H1 (cell line): ENCODE data around the gene SPPL3. TPM values are rescaled to one million over a fixed set of nuclear protein-coding genes. Genes with fewer than 3 reads are reported as not detected.

ENCODE experiments used
- CTCF ChIA-PET: fragments of 300-600 bp; sonication (Branson Sonifier 250); formaldehyde crosslinking; loops from one replicate; lab custom pipeline; 2021; ENCODE audit not compliant: partially characterized antibody; lab: Charles Lee
- POLR2A ChIA-PET: fragments of 300-600 bp; sonication (Branson Sonifier 250); formaldehyde crosslinking; loops from one replicate; lab custom pipeline; 2021; ENCODE audit warnings: inconsistent platforms; ENCODE audit not compliant: partially characterized antibody; lab: Charles Lee
- DNase-seq, 2 experiments: peaks; one replicate each; pipeline versions ENCODE4 v3.0.0 to v3.0.0-alpha.2; 2010 to 2022; ENCODE audit warnings: low spot score in 2 of 2, low read depth in 1 of 2, mixed read lengths in 1 of 2
- FAIRE-seq: peaks from 2 replicates; lab custom pipeline; 2011; peaks lifted over from hg19 to GRCh38; lab: Jason Lieb, UNC
- H2AFZ ChIP-seq: 2 replicates; pipeline ENCODE4 v1.8.1; 2012; ENCODE audit warnings: low read length, inconsistent platforms
- H2AK5ac ChIP-seq: 2 replicates; pipeline ENCODE4 v1.6.1; 2013; ENCODE audit warnings: low read depth, low read length
- H2BK120ac ChIP-seq: replicated peaks from 2 replicates; pipeline ENCODE3; 2013; ENCODE audit warnings: low read depth, low read length, inconsistent platforms
- H2BK12ac ChIP-seq: 2 replicates; pipeline ENCODE4 v1.6.1; 2013; ENCODE audit warnings: low read depth, low read length
- H2BK15ac ChIP-seq: 2 replicates; pipeline ENCODE4 v1.6.1; 2013; ENCODE audit warnings: low read length
- H2BK20ac ChIP-seq: 2 replicates; pipeline ENCODE4 v1.6.1; 2013; ENCODE audit warnings: low read length
- H2BK5ac ChIP-seq: 2 replicates; pipeline ENCODE4 v1.6.1; 2013; ENCODE audit warnings: low read depth, low read length
- H3K14ac ChIP-seq: 2 replicates; pipeline ENCODE4 v1.6.1; 2013; ENCODE audit warnings: inconsistent platforms; ENCODE audit not compliant: insufficient read length
- H3K18ac ChIP-seq: 2 replicates; pipeline ENCODE4 v1.6.1; 2013; ENCODE audit warnings: low read length; ENCODE audit errors: extremely low read depth
- H3K23ac ChIP-seq: 2 replicates; pipeline ENCODE4 v1.6.1; 2013; ENCODE audit warnings: inconsistent platforms; ENCODE audit not compliant: insufficient read length
- H3K23me2 ChIP-seq: 2 replicates; pipeline ENCODE4 v1.6.1; 2013; ENCODE audit warnings: low read depth, low read length
- H3K27ac ChIP-seq: 2 replicates; pipeline ENCODE4 v1.6.1; 2011; ENCODE audit warnings: low read depth, low read length, inconsistent platforms
- H3K27me3 ChIP-seq, 4 experiments: replicated peaks in 1 of 4; 1 replicate in 1 of 4; 2 replicates in 3 of 4; pipeline versions ENCODE4 v1.6.1 to v1.8.1; 2011 to 2013; ENCODE audit warnings: low read length in 3 of 4, mild to moderate bottlenecking in 3 of 4, inconsistent platforms in 2 of 4, mixed read lengths in 2 of 4, moderate library complexity in 1 of 4; ENCODE audit not compliant: control insufficient read depth in 3 of 4, insufficient read depth in 3 of 4; ENCODE audit errors: extremely low read depth in 1 of 4
- H3K36me3 ChIP-seq, 4 experiments: 2 replicates each; pipeline versions ENCODE4 v1.6.1 to v1.8.1; 2011 to 2013; ENCODE audit warnings: mild to moderate bottlenecking in 4 of 4, low read length in 3 of 4, moderate library complexity in 2 of 4, control low read depth in 1 of 4, inconsistent platforms in 1 of 4; ENCODE audit not compliant: insufficient read depth in 4 of 4, control insufficient read depth in 2 of 4
- H3K4ac ChIP-seq: replicated peaks from 2 replicates; pipeline ENCODE3; 2013; ENCODE audit warnings: low read length, low read depth, mixed read lengths, inconsistent platforms; ENCODE audit not compliant: insufficient read length
- H3K4me1 ChIP-seq, 4 experiments: replicated peaks in 1 of 4; 1 replicate in 1 of 4; 2 replicates in 3 of 4; pipeline versions ENCODE4 v1.6.1 to v1.8.1; 2011 to 2013; ENCODE audit warnings: low read length in 3 of 4, inconsistent platforms in 2 of 4, mixed read lengths in 1 of 4; ENCODE audit not compliant: insufficient read depth in 4 of 4, control insufficient read depth in 3 of 4
- H3K4me2 ChIP-seq, 2 experiments: 2 replicates each; pipeline versions ENCODE4 v1.6.1 to v1.8.1; 2011 to 2013; ENCODE audit warnings: low read depth in 2 of 2, low read length in 2 of 2, control low read depth in 1 of 2, inconsistent platforms in 1 of 2, mild to moderate bottlenecking in 1 of 2; ENCODE audit not compliant: insufficient read depth in 1 of 2
- H3K4me3 ChIP-seq, 4 experiments: fragments of 200-600, 300-600 bp in 1 of 4; sonication (generic), shearing (Covaris generic), sonication (Bioruptor Twin) in 1 of 4; 2 replicates each; pipeline versions ENCODE4 v1.5.1 to v1.8.1; 2011 to 2016; ENCODE audit warnings: low read length in 4 of 4, low read depth in 3 of 4, control low read depth in 2 of 4, inconsistent platforms in 2 of 4, mild to moderate bottlenecking in 2 of 4, mixed read lengths in 1 of 4, moderate library complexity in 1 of 4; ENCODE audit not compliant: insufficient read depth in 2 of 4; ENCODE audit errors: extremely low read depth in 1 of 4
- H3K56ac ChIP-seq: replicated peaks from 2 replicates; pipeline ENCODE3; 2013; ENCODE audit warnings: low read depth, mild to moderate bottlenecking, mixed read lengths, low read length, inconsistent platforms; ENCODE audit not compliant: insufficient read length
- H3K79me1 ChIP-seq: 2 replicates; pipeline ENCODE4 v1.6.1; 2013; ENCODE audit warnings: low read depth, low read length, control low read depth
- H3K79me2 ChIP-seq, 2 experiments: 2 replicates each; pipeline versions ENCODE4 v1.6.1 to v1.8.1; 2012 to 2013; ENCODE audit warnings: low read length in 2 of 2, mild to moderate bottlenecking in 2 of 2, inconsistent platforms in 1 of 2; ENCODE audit not compliant: insufficient read depth in 2 of 2, control insufficient read depth in 1 of 2
- H3K9ac ChIP-seq, 4 experiments: replicated peaks in 1 of 4; 1 replicate in 1 of 4; 2 replicates in 3 of 4; pipeline versions ENCODE4 v1.6.1 to v1.8.1; 2011 to 2013; ENCODE audit warnings: low read depth in 3 of 4, low read length in 3 of 4, control low read depth in 2 of 4, mild to moderate bottlenecking in 2 of 4, moderate library complexity in 2 of 4, inconsistent platforms in 1 of 4; ENCODE audit errors: extremely low read depth in 1 of 4
- H3K9me3 ChIP-seq, 2 experiments: 2 replicates each; pipeline versions ENCODE4 v1.6.1 to v1.8.1; 2012 to 2013; ENCODE audit warnings: mild to moderate bottlenecking in 2 of 2, moderate library complexity in 2 of 2, control low read depth in 1 of 2, inconsistent platforms in 1 of 2, low read depth in 1 of 2, low read length in 1 of 2, mixed read lengths in 1 of 2; ENCODE audit not compliant: insufficient read depth in 2 of 2
- H4K20me1 ChIP-seq, 2 experiments: replicated peaks in 1 of 2; 2 replicates each; pipeline versions ENCODE3 to v1.8.1; 2011 to 2013; ENCODE audit warnings: inconsistent platforms in 2 of 2, low read length in 2 of 2, mild to moderate bottlenecking in 1 of 2; ENCODE audit not compliant: insufficient read depth in 2 of 2, control insufficient read depth in 1 of 2
- H4K5ac ChIP-seq: 2 replicates; pipeline ENCODE4 v1.6.1; 2013; ENCODE audit warnings: low read length, low read depth, mixed read lengths, inconsistent platforms; ENCODE audit not compliant: insufficient read length
- H4K8ac ChIP-seq: 2 replicates; pipeline ENCODE4 v1.8.0; 2013; ENCODE audit warnings: mild to moderate bottlenecking, moderate library complexity, low read length, inconsistent platforms; ENCODE audit not compliant: insufficient read depth; ENCODE audit errors: extremely low read depth
- H4K91ac ChIP-seq: replicated peaks from 2 replicates; pipeline ENCODE3; 2013; ENCODE audit warnings: low read length, mixed read lengths, inconsistent platforms; ENCODE audit not compliant: insufficient read length
- WGBS, 2 experiments: shearing (Covaris generic) in 1 of 2; methylation state at CpG; one replicate each; pipeline versions ENCODE4 v1.1.6 to v1.1.7; 2013 to 2015; ENCODE audit warnings: low lambda C conversion rate in 2 of 2, mixed read lengths in 2 of 2, inconsistent platforms in 1 of 2, low coverage in 1 of 2, missing lambda C conversion rate in 1 of 2; ENCODE audit not compliant: insufficient replicate concordance in 2 of 2, insufficient coverage in 1 of 2, insufficient read length in 1 of 2; ENCODE audit errors: extremely low coverage in 1 of 2, missing lambda C conversion rate in 1 of 2; 5-methylcytosine and 5-hydroxymethylcytosine counted together
- polyA plus RNA-seq, 7 experiments: library from polyadenylated mRNA; depleted of rRNA in 3 of 7; stranded (reverse) in 5 of 7; unstranded in 2 of 7; fragments of >200 nt in 5 of 7; fragments of 200-250 nt in 2 of 7; gene quantifications; 1 replicate in 5 of 7; 2 replicates in 1 of 7; 4 replicates in 1 of 7; pipeline versions ENCODE4 v1.2.1 to v1.2.3, GENCODE V29; 2011 to 2013; ENCODE audit warnings: missing spikeins in 2 of 7, mixed read lengths in 2 of 7
- total RNA-seq: library from RNA; stranded (reverse); fragmentation: NEBNext Ultra II Directional; extraction: Animal tissue kit (Norgen Biotek cat#: 25700); gene quantifications from 2 replicates; pipeline ENCODE4 v1.2.1, GENCODE V29; 2021

Gene SPPL3
- total and polyA plus RNA-seq, 2 of the 8 experiments (the other 6 are each of a cell fraction or from before 2014, with no cell fraction given) = 27.3 to 48.4 TPM

- H2BK120ac ChIP-seq = no peak overlapping the region
- no peak for DNase-seq
- peaks cover 4% of the 10 kb centered on the region; the same call in 1 of the 2 replicates for H3K23me2 ChIP-seq
- no peak overlapping the region for H2BK15ac ChIP-seq
- H3K79me2 ChIP-seq = no peaks in the 10 kb centered on the region
- H2AK5ac ChIP-seq = no peak overlapping the region
- H3K56ac ChIP-seq = no peak overlapping the region
- no peak overlapping the region for H3K23ac ChIP-seq
- no peak overlapping the region for H2BK20ac ChIP-seq
- POLR2A ChIA-PET = interaction anchor here (0.6 to 1.5 kb wide), 4 partner anchors 74 to 141 kb away, joined by 3 read pairs; no protein-coding TSS in a partner anchor
- H4K20me1 ChIP-seq = peaks cover 0 to 8% of the 10 kb centered on the region in 2 experiments
- no peak overlapping the region for H3K4me2 ChIP-seq
- H3K9ac ChIP-seq = no peak overlapping the region
- peaks cover 0 to 5% (median 4%) of the 10 kb centered on the region in 4 experiments; a peak in 4 of 7 replicates for H3K4me1 ChIP-seq
- H4K8ac ChIP-seq = no peak overlapping the region
- 92% methylated on average over 10 of the region's 10 CpGs; no CpG with 5 or more reads in 1 of the 2 experiments for WGBS, 2 experiments
- H3K79me1 ChIP-seq = 0 out of 2 replicates have a peak, but pooled peaks cover 4% of the 10 kb centered on the region
- peaks cover 36 to 66% (median 58%) of the 10 kb centered on the region in 4 experiments for H3K36me3 ChIP-seq
- no peak overlapping the region for H3K27ac ChIP-seq
- H3K18ac ChIP-seq = no peak overlapping the region
- no peaks in the 10 kb centered on the region for H3K9me3 ChIP-seq
- FAIRE-seq = no peak
- H3K4ac ChIP-seq = no peak overlapping the region
- no peak overlapping the region for H4K5ac ChIP-seq
- peaks cover 0 to under 1% (median 0%) of the 10 kb centered on the region in 4 experiments; a peak in 2 of 7 replicates for H3K27me3 ChIP-seq
- H3K4me3 ChIP-seq = no peak overlapping the region
- no peak overlapping the region for H3K14ac ChIP-seq
- no peak overlapping the region for H2BK5ac ChIP-seq
- H2AFZ ChIP-seq = no peak overlapping the region
- no peak overlapping the region for H4K91ac ChIP-seq
- no peak overlapping the region for H2BK12ac ChIP-seq
- CTCF ChIA-PET = interaction anchor here (0.9 to 2.2 kb wide), 8 partner anchors 14 to 140 kb away, joined by 3 to 9 read pairs (median 3); partner anchors contain the start of gene POP5
Observed at GRCh38 chr12:120720987-120721801, 183.0 kb downstream of the SPPL3 start.
